GM12878 (cell line): ENCODE results near the gene TXLNG. TPM values are rescaled to one million over a fixed set of nuclear protein-coding genes. Genes with fewer than 3 reads are reported as not detected.

ENCODE experiments used
- ATAC-seq: fragments of 200-7000 bp; cut with Tn5 transposase; 3 replicates; pipeline ENCODE4 v1.9.1; 2020; ENCODE audit warnings: mild to moderate bottlenecking, moderate library complexity
- BruUV-seq: library from RNA; stranded (reverse); fragments of 400-500 nt; replicated peaks from 2 replicates; lab custom pipeline; 2021; lab: Mats Ljungman, UMichigan
- CTCF ChIA-PET: fragments of 300-600 bp; sonication (Branson Sonifier 250); formaldehyde crosslinking; extraction: SDS; loops from one replicate; lab custom pipeline; 2021; ENCODE audit warnings: inconsistent platforms; lab: Yijun Ruan, JAX
- POLR2A ChIA-PET: fragments of 350-600 bp; formaldehyde crosslinking; extraction: SDS; loops from one replicate; lab custom pipeline; 2021; ENCODE audit warnings: inconsistent platforms; lab: Charles Lee
- RAD21 ChIA-PET: fragments of 300-600 bp; sonication (Branson Sonifier 250); formaldehyde crosslinking; loops from one replicate; lab custom pipeline; 2023; ENCODE audit warnings: antibody characterized with exemption; ENCODE audit not compliant: unreplicated experiment; lab: Charles Lee
- SMC1A ChIA-PET: fragments of 300-600 bp; sonication (Branson Sonifier 250); formaldehyde crosslinking; loops from one replicate; lab custom pipeline; 2023; ENCODE audit not compliant: unreplicated experiment, uncharacterized antibody; lab: Charles Lee
- DNase-seq: peaks from one replicate; pipeline ENCODE4 v3.0.0-alpha.2; 2011; ENCODE audit warnings: low read depth, low spot score
- FAIRE-seq: peaks from 3 replicates; lab custom pipeline; 2011; peaks lifted over from hg19 to GRCh38; lab: Jason Lieb, UNC
- H2AFZ ChIP-seq: 2 replicates; pipeline ENCODE4 v1.6.0; 2011; ENCODE audit warnings: low read depth, low read length, control low read depth; ENCODE audit not compliant: control insufficient read depth
- H3K27ac ChIP-seq: 2 replicates; pipeline ENCODE4 v1.5.1; 2011; ENCODE audit warnings: control low read depth; ENCODE audit not compliant: control insufficient read depth, insufficient read depth
- H3K27me3 ChIP-seq, 2 experiments: replicated peaks in 1 of 2; 2 replicates each; pipeline versions ENCODE4 v1.6.0 to v1.6.1; 2011; ENCODE audit warnings: low read length in 1 of 2; ENCODE audit not compliant: control insufficient read depth in 2 of 2, insufficient read depth in 2 of 2
- H3K36me3 ChIP-seq, 2 experiments: 2 replicates each; pipeline ENCODE4 v1.5.1; 2011; ENCODE audit warnings: low read length in 1 of 2; ENCODE audit not compliant: control insufficient read depth in 2 of 2, insufficient read depth in 2 of 2
- H3K4me1 ChIP-seq: 2 replicates; pipeline ENCODE4 v1.6.1; 2011; ENCODE audit warnings: mild to moderate bottlenecking, low read length, moderate library complexity, mixed read lengths; ENCODE audit not compliant: control insufficient read depth, insufficient read depth
- H3K4me2 ChIP-seq: 2 replicates; pipeline ENCODE4 v1.6.0; 2011; ENCODE audit warnings: control low read depth; ENCODE audit not compliant: control insufficient read depth, insufficient read depth
- H3K4me3 ChIP-seq: fragments of 200-600 bp; sonication (generic); 2 replicates; pipeline ENCODE4 v1.5.1; 2016
- H3K79me2 ChIP-seq: 2 replicates; pipeline ENCODE4 v1.6.0; 2011; ENCODE audit warnings: low read length; ENCODE audit not compliant: control insufficient read depth, insufficient read depth
- H3K9ac ChIP-seq: 2 replicates; pipeline ENCODE4 v1.8.0; 2011; ENCODE audit warnings: low read length, control low read depth, mixed read lengths; ENCODE audit not compliant: control insufficient read depth, insufficient read depth
- H3K9me3 ChIP-seq: replicated peaks from 3 replicates; pipeline ENCODE4 v1.5.1; 2011; ENCODE audit warnings: mild to moderate bottlenecking, low read length; ENCODE audit not compliant: control insufficient read depth, insufficient read depth
- H4K20me1 ChIP-seq: 2 replicates; pipeline ENCODE4 v1.6.0; 2011; ENCODE audit not compliant: control insufficient read depth, insufficient read depth
- E2F8 ChIP-seq: fragments of 450-650 bp; IDR thresholded peaks from 2 replicates; pipeline ENCODE4 v1.6.1; 2018; ENCODE audit warnings: mild to moderate bottlenecking, low read depth, moderate library complexity; ENCODE audit not compliant: partially characterized antibody
- ESRRA ChIP-seq: IDR thresholded peaks from 2 replicates; pipeline ENCODE4 v1.6.1; 2012; ENCODE audit warnings: mild to moderate bottlenecking, low read length, improper control_type of control experiment
- TCF3 ChIP-seq: IDR thresholded peaks from 2 replicates; pipeline ENCODE4 v1.6.1; 2012; ENCODE audit warnings: low read depth, mild to moderate bottlenecking, low read length, borderline replicate concordance; ENCODE audit not compliant: insufficient read depth
- ZNF384 ChIP-seq: IDR thresholded peaks from 2 replicates; pipeline ENCODE4 v1.6.1; 2012; ENCODE audit warnings: low read depth, mild to moderate bottlenecking, low read length, improper control_type of control experiment, borderline replicate concordance
- ZNF622 ChIP-seq: fragments of 450-650 bp; IDR thresholded peaks from 2 replicates; pipeline ENCODE4 v1.6.1; 2017; ENCODE audit warnings: mild to moderate bottlenecking, inconsistent platforms
- WGBS: methylation state at CpG from one replicate; pipeline ENCODE4 v1.1.6; 2016; ENCODE audit warnings: low lambda C conversion rate; ENCODE audit not compliant: insufficient replicate concordance, insufficient coverage; ENCODE audit errors: missing lambda C conversion rate; 5-methylcytosine and 5-hydroxymethylcytosine counted together
- in situ Hi-C: fragments of 300-500 bp; cut with MboI; formaldehyde crosslinking; loops from 9 replicates; pipeline ENCODE4 v1.14.3; 2018; ENCODE audit warnings: mixed read lengths
- intact Hi-C: fragments of 100-400 bp; cut with micrococcal nuclease; formaldehyde crosslinking; loops from one replicate; pipeline ENCODE4 v1.14.2; 2022; ENCODE audit not compliant: unreplicated experiment
- polyA plus RNA-seq, 11 experiments: library from polyadenylated mRNA; depleted of rRNA in 4 of 11; unstranded in 6 of 11; stranded (reverse) in 5 of 11; fragments of >200 nt; fragmentation: Nextera tagmentation in 4 of 11; fragmentation: Illumina TruSeq in 1 of 11; extraction: Ambion mirVana in 4 of 11; extraction: Trizol in 1 of 11; gene quantifications; 1 replicate in 1 of 11; 2 replicates in 10 of 11; pipeline versions ENCODE4 v1.2.1 to v1.2.3, GENCODE V29; 2011 to 2016; ENCODE audit warnings: inconsistent platforms in 2 of 11, missing spikeins in 2 of 11, low read depth in 1 of 11
- total RNA-seq, 4 experiments: library from RNA; depleted of rRNA in 3 of 4; stranded (reverse); fragments of >200 nt in 3 of 4; fragmentation: Illumina TruSeq in 1 of 4; extraction: Trizol in 1 of 4; gene quantifications; 2 replicates each; pipeline versions ENCODE4 v1.2.1 to v1.2.3, GENCODE V29; 2013 to 2021

Gene TXLNG
- total and polyA plus RNA-seq, 10 of the 15 experiments (the other 5 are each of a cell fraction or from before 2014, with no cell fraction given), result 9.9 to 40.7 (median 19.5) TPM

DNA sequence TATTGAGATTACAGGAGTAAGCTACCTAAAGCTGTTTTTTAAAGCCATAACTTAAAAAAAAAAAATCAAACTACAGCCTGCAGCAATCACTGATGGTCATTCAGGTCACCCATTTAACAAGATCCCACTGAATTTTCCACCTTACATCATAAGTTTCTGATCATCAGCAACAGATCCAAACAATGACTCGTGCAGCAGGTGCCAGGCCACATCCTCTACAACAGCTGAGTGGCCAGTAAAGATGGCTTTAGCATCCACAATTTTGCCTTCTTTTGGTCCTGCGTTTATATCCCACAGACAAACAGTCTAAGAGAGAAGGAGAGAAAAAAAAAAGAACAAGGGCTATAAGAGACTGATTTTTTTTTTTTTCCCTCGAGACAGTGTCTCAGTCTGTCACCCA, 67.3 kb downstream of the TXLNG start (continued):
- no peak for TF ChIP-seq E2F8
- no peak for TF ChIP-seq ZNF622
- TF ChIP-seq TCF3, result no peak

DNA sequence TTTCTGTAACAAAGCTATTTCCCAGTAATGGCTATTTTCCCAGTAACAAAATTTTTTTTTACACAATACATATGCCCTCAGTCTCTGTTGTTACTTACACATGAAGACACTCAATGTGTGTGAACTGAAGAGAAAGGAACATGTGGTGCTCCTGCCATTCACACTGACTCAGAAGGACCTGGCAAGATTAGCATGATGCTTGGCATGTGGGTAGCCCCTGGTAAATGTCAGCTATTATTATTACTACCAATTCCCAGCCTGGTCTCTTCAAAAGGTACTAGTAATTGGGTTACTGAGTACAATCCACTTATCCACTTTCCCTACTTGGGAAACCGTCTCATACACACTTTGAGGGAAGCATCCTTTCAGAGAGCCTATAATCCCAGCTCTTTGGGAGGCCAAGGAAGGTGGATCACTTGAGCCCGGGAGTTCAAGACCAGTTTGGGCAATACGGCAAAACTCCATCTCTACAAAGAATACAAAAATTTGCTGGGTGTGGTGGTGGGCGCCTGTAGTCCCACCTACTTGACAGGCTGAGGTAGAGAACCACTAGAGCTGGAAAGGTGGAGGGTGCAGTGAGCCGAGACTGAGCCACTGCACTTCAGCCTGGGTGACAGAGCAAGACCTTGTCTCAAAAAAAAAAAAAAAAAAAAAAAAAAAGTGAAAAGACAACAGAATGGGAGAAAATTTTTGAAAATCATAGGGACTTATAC, 69.3 kb downstream of the TXLNG start:
- ATAC-seq, result peak; percentile 47
- H3K79me2 ChIP-seq, result no peaks in the 10 kb centered on the region; the same call in none of the 2 replicates
- in situ Hi-C loops, result no loop called here
- intact Hi-C loops, result no loop called here
- 73% methylated on average over 5 of the region's 5 CpGs for WGBS
- no peaks in the 10 kb centered on the region; the same call in 1 of the 3 replicates for H3K9me3 ChIP-seq
- ChIA-PET RAD21 (interaction anchor here (1.2 kb wide), 1 partner anchor 27 kb away, joined by 4 read pairs; no protein-coding TSS in a partner anchor), SMC1A (interaction anchor here (1.0 to 1.7 kb wide), 5 partner anchors 8 to 159 kb away, joined by 3 to 8 read pairs (median 4); no protein-coding TSS in a partner anchor), CTCF (interaction anchor here (1.5 kb wide), 1 partner anchor 191 kb away, joined by 4 read pairs; no protein-coding TSS in a partner anchor), POLR2A (interaction anchor here (0.6 to 1.5 kb wide), 3 partner anchors 12 to 48 kb away, joined by 4 to 6 read pairs (median 4); no protein-coding TSS in a partner anchor)
- no peak overlapping the region for H3K4me3 ChIP-seq
- no peak overlapping the region for H2AFZ ChIP-seq
- no peaks in the 10 kb centered on the region for H3K4me1 ChIP-seq
- H3K4me2 ChIP-seq, result no peak overlapping the region
- H4K20me1 ChIP-seq, result peaks cover 3% of the 10 kb centered on the region; the same call in 1 of the 2 replicates
- no peak overlapping the region for H3K9ac ChIP-seq
- BruUV-seq, result no TSS peak
- FAIRE-seq, result no peak
- no peak for TF ChIP-seq ESRRA
- 0 out of 2 replicates have a peak, but pooled peaks have one; percentile 18 for TF ChIP-seq ZNF384
- H3K36me3 ChIP-seq, result peaks cover 4 to 6% of the 10 kb centered on the region in 2 experiments
- no peaks in the 10 kb centered on the region for H3K27me3 ChIP-seq
- DNase-seq, result no peak
- no peak overlapping the region for H3K27ac ChIP-seq
